Measurements from ENCODE around the gene ETV6. TPM values are rescaled to one million over a fixed set of nuclear protein-coding genes. Genes with fewer than 3 reads are reported as not detected.

ETV6 gene
- total RNA-seq, 3 donors from 2014 or later, result 17.8 to 58.7 (median 45.2) TPM

GRCh38 chr12:11762723-11763326 is 113.4 kb downstream of the ETV6 start:
- DNase-seq (ENCODE audit: low spot score in 2 of 2), result no peak
- peak overlapping the region; percentile 27 to 78 for H3K27ac ChIP-seq
- H3K4me3 ChIP-seq, result no peak overlapping the region
- peaks cover 0 to 22% of the 10 kb centered on the region in 2 donors for H3K4me1 ChIP-seq
- H3K9me3 ChIP-seq, result no peaks in the 10 kb centered on the region
- TF ChIP-seq POLR2A (IDR thresholded peaks at IDR 0.05) (no peak), CTCF (IDR thresholded peaks at IDR 0.05) (no peak), POLR2AphosphoS5 (IDR thresholded peaks at IDR 0.05) (no peak)
- no peaks in the 10 kb centered on the region for H3K36me3 ChIP-seq
- intact Hi-C loops (cut with DNase I; ENCODE audit: low total_unique reads), result loop anchor here (5.0 kb wide), 1 partner anchor 114 kb away; no protein-coding TSS in a partner anchor
- H3K27me3 ChIP-seq, result no peaks in the 10 kb centered on the region

- no peaks in the 10 kb centered on the region for H3K36me3 ChIP-seq
- no peaks in the 10 kb centered on the region for H3K27me3 ChIP-seq
- TF ChIP-seq CTCF (IDR thresholded peaks at IDR 0.05), result no peak
- no peak for TF ChIP-seq POLR2A (IDR thresholded peaks at IDR 0.05)
- TF ChIP-seq POLR2AphosphoS5 (IDR thresholded peaks at IDR 0.05), result no peak
- no peak overlapping the region for H3K4me3 ChIP-seq
- no peaks in the 10 kb centered on the region for H3K9me3 ChIP-seq
- peaks cover 0 to 18% of the 10 kb centered on the region in 2 donors for H3K4me1 ChIP-seq
- DNase-seq (ENCODE audit: low spot score in 2 of 2), result no peak
- intact Hi-C loops (cut with DNase I; ENCODE audit: low total_unique reads), result loop anchor here (5.0 kb wide), 1 partner anchor 113 kb away; no protein-coding TSS in a partner anchor
- H3K27ac ChIP-seq, result peak overlapping the region; percentile 48 to 78
Observed at GRCh38 chr12:11763760-11764520, 114.5 kb downstream of the ETV6 start.

- TF ChIP-seq POLR2AphosphoS5 (IDR thresholded peaks at IDR 0.05), result no peak
- H3K27me3 ChIP-seq, result no peaks in the 10 kb centered on the region
- H3K27ac ChIP-seq, result peak overlapping the region; percentile 48 to 78
- no peak overlapping the region for H3K4me3 ChIP-seq
- peaks cover 0 to 18% of the 10 kb centered on the region in 2 donors for H3K4me1 ChIP-seq
- no peaks in the 10 kb centered on the region for H3K36me3 ChIP-seq
- intact Hi-C loops (cut with DNase I; ENCODE audit: low total_unique reads), result loop anchor here (5.0 kb wide), 1 partner anchor 112 kb away; no protein-coding TSS in a partner anchor
- no peak for DNase-seq (ENCODE audit: low spot score in 2 of 2)
- H3K9me3 ChIP-seq, result no peaks in the 10 kb centered on the region
Observed at GRCh38 chr12:11764837-11765236, 115.4 kb downstream of the ETV6 start.

- TF ChIP-seq POLR2A (IDR thresholded peaks at IDR 0.05) (no peak), CTCF (IDR thresholded peaks at IDR 0.05) (no peak), POLR2AphosphoS5 (IDR thresholded peaks at IDR 0.05) (no peak)
- intact Hi-C loops (cut with DNase I; ENCODE audit: low total_unique reads), result no loop called here
- Histone ChIP-seq H3K4me3 (peak overlapping the region in 2 of 3 donors; percentile 27 to 39), H3K4me1 (peaks cover 0 to 18% of the 10 kb centered on the region in 2 donors), H3K36me3 (no peaks in the 10 kb centered on the region), H3K27me3 (no peaks in the 10 kb centered on the region), H3K9me3 (no peaks in the 10 kb centered on the region), H3K27ac (peak overlapping the region; percentile 78 to 88)
- DNase-seq (ENCODE audit: low spot score in 2 of 2), result no peak
Observed at GRCh38 chr12:11765421-11765816, 115.9 kb downstream of the ETV6 start.

- peaks cover 0 to 18% of the 10 kb centered on the region in 2 donors for H3K4me1 ChIP-seq
- H3K27me3 ChIP-seq, result no peaks in the 10 kb centered on the region
- TF ChIP-seq CTCF (IDR thresholded peaks at IDR 0.05) (no peak), POLR2AphosphoS5 (IDR thresholded peaks at IDR 0.05) (peak in 1 of 3 donors; percentile 56), POLR2A (IDR thresholded peaks at IDR 0.05) (no peak)
- no peaks in the 10 kb centered on the region for H3K9me3 ChIP-seq
- peak in 1 of 2 donors; percentile 64 for DNase-seq (ENCODE audit: low spot score in 2 of 2)
- peak overlapping the region; percentile 78 to 88 for H3K27ac ChIP-seq
- intact Hi-C loops (cut with DNase I; ENCODE audit: low total_unique reads), result no loop called here
- peak overlapping the region in 2 of 3 donors; percentile 27 to 39 for H3K4me3 ChIP-seq
- H3K36me3 ChIP-seq, result no peaks in the 10 kb centered on the region
Observed at GRCh38 chr12:11765817-11766794, 116.6 kb downstream of the ETV6 start.
